ENCODE results near the gene NLRP6. TPM values are rescaled to one million over a fixed set of nuclear protein-coding genes. Genes with fewer than 3 reads are reported as not detected.

The NLRP6 gene
- total and polyA plus RNA-seq, 2 of the 4 experiments (the other 2 are of a cell fraction) = not detected

DNA sequence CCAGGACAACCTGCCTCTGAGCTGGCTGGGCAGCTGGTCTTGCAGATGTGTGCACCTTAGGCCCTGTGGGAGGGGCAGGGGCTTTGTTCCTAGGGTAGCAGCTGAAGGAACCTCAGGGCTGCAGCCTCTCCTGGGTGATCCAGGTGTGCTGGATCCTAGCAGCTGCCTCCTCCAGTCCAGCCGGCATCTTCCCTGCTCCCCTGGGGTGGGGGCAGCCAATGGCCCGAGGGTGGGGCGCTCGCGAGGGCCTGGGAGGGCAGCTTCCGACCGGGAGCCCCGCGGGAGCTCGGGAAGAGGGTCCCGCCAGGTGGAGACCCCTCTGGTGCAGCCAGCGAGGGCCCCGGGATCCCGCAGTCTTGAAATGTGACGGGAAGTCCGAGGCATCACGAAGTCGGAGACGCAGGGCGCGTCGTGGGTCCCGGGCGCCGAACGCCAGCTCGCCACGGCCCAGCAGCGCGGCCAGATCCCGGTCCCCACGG lies 37.3 kb downstream of the NLRP6 start:
- no peak for ATAC-seq (ENCODE audit: low read depth)
- peaks cover 10% of the 10 kb centered on the region; the same call in 1 of the 2 replicates for H4K20me1 ChIP-seq (ENCODE audit: insufficient read depth, low read length)

More for the DNA sequence above, 37.3 kb downstream of the NLRP6 start:
- no peak overlapping the region for H2BK15ac ChIP-seq (ENCODE audit: low read depth, low read length)
- H4K91ac ChIP-seq (ENCODE audit: insufficient read depth, low read depth, low read length) = no peak overlapping the region
- H4K5ac ChIP-seq (ENCODE audit: low read depth, low read length) = no peak overlapping the region
- TF ChIP-seq RCOR1 (IDR thresholded peaks at IDR 0.05; ENCODE audit: insufficient replicate concordance, low read length) (no peak), CTCF (conservative IDR thresholded peaks at IDR 0.05; ENCODE audit: low read depth, low read length) (no peak), MAFK (IDR thresholded peaks at IDR 0.05; ENCODE audit: low read depth, low read length) (no peak), BHLHE40 (IDR thresholded peaks at IDR 0.05; ENCODE audit: low read depth, low read length) (no peak), POLR2A (IDR thresholded peaks at IDR 0.05; ENCODE audit: low read depth, low read length) (no peak), MAZ (IDR thresholded peaks at IDR 0.05; ENCODE audit: borderline replicate concordance, low read depth, low read length) (no peak), NFE2L2 (IDR thresholded peaks at IDR 0.05; ENCODE audit: low read depth, low read length) (no peak), FOS (IDR thresholded peaks at IDR 0.05; ENCODE audit: low read depth, low read length) (no peak), ELK1 (IDR thresholded peaks at IDR 0.05; ENCODE audit: borderline replicate concordance, low read depth, low read length) (no peak), RFX5 (IDR thresholded peaks at IDR 0.05; ENCODE audit: low read depth, low read length) (no peak), SMC3 (IDR thresholded peaks at IDR 0.05; ENCODE audit: low read depth, low read length) (no peak)
- TF ChIP-seq, protein P1, sequence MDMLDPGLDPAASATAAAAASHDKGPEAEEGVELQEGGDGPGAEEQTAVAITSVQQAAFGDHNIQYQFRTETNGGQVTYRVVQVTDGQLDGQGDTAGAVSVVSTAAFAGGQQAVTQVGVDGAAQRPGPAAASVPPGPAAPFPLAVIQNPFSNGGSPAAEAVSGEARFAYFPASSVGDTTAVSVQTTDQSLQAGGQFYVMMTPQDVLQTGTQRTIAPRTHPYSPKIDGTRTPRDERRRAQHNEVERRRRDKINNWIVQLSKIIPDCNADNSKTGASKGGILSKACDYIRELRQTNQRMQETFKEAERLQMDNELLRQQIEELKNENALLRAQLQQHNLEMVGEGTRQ (IDR thresholded peaks at IDR 0.05; ENCODE audit: low read depth, low read length) = no peak
- no TSS peak for BruUV-seq (replicated peaks)
- no peak overlapping the region for H3K18ac ChIP-seq (ENCODE audit: low read depth, low read length)
- H3K9me3 ChIP-seq (ENCODE audit: control insufficient read depth, insufficient read depth, low read length) = no peaks in the 10 kb centered on the region
- peak overlapping the region; percentile 15 for H3K4me3 ChIP-seq (ENCODE audit: insufficient read depth, low read depth, low read length)
- intact Hi-C loops (cut with micrococcal nuclease) (no loop called here), in situ Hi-C loops (cut with MboI; ENCODE audit: low sequenced_read_pairs) (no loop called here), dilution Hi-C loops (cut with HindIII; ENCODE audit: low sequenced_read_pairs, unreplicated experiment) (no loop called here)
- no peak overlapping the region for H2BK20ac ChIP-seq (ENCODE audit: low read depth, low read length)
- POLR2A ChIA-PET (ENCODE audit: unreplicated experiment) = no interaction called here
- H3K14ac ChIP-seq (replicated peaks; ENCODE audit: low read depth, low read length) = no peak overlapping the region
- no peak overlapping the region for H3K56ac ChIP-seq (ENCODE audit: extremely low read depth, insufficient read depth, low read length)
- H3K4me2 ChIP-seq (ENCODE audit: low read depth, low read length) = peak overlapping the region; percentile 62
- H2BK120ac ChIP-seq (ENCODE audit: low read depth, low read length) = no peak overlapping the region
- H3K9ac ChIP-seq (ENCODE audit: low read depth, low read length) = peak overlapping the region; percentile 29; the same call in 1 of the 2 replicates
- peak overlapping the region; percentile 63 for H2AK5ac ChIP-seq (ENCODE audit: low read depth, low read length)
- H3K27me3 ChIP-seq (ENCODE audit: control insufficient read depth, insufficient read depth, low read length) = no peaks in the 10 kb centered on the region
- CTCF ChIA-PET = no interaction called here
- 0 out of 2 replicates have a peak, but pooled peaks cover 3% of the 10 kb centered on the region for H3K9me1 ChIP-seq (ENCODE audit: insufficient read depth, low read length)
- no peak overlapping the region for H2AFZ ChIP-seq (replicated peaks; ENCODE audit: low read length, poor library complexity)
- WGBS, 2 experiments (ENCODE audit: extremely low coverage in 2 of 2, insufficient read length in 1 of 2) = 68% methylated on average over 12 of the region's 32 CpGs; no CpG with 5 or more reads in 1 of the 2 experiments
- DNase-seq = no peak
- no peak overlapping the region for H2BK5ac ChIP-seq (ENCODE audit: low read depth, low read length, poor library complexity, severe bottlenecking)
- no peak overlapping the region for H3K4ac ChIP-seq (ENCODE audit: low read depth, low read length)
- H3K23ac ChIP-seq (ENCODE audit: low read depth, low read length) = peak overlapping the region; percentile 71
- H3K36me3 ChIP-seq (ENCODE audit: control insufficient read depth, insufficient read depth, low read length) = peaks cover 6% of the 10 kb centered on the region; the same call in 1 of the 2 replicates
- H3K79me1 ChIP-seq (ENCODE audit: low read depth in 1 of 2, low read length in 2 of 2) = peaks cover 5 to 40% of the 10 kb centered on the region in 2 experiments; a peak in 3 of 4 replicates
- no peak overlapping the region for H2AK9ac ChIP-seq (replicated peaks; ENCODE audit: low read depth, low read length, poor library complexity)
- peaks cover 21% of the 10 kb centered on the region for H3K4me1 ChIP-seq (ENCODE audit: control insufficient read depth, insufficient read depth, low read length)
- no peak overlapping the region for H3K27ac ChIP-seq (ENCODE audit: insufficient read depth, low read length)
- H4K8ac ChIP-seq (ENCODE audit: low read depth in 2 of 2, low read length in 2 of 2) = no peak overlapping the region
